Measurements from ENCODE around the gene BBOX1. TPM values are rescaled to one million over a fixed set of nuclear protein-coding genes. Genes with fewer than 3 reads are reported as not detected.
A peak's percentile ranks its signal among the peaks of the same experiment; 100 is the strongest.

Gene BBOX1
- total RNA-seq, 2 donors from 2014 or later, result not detected

DNA sequence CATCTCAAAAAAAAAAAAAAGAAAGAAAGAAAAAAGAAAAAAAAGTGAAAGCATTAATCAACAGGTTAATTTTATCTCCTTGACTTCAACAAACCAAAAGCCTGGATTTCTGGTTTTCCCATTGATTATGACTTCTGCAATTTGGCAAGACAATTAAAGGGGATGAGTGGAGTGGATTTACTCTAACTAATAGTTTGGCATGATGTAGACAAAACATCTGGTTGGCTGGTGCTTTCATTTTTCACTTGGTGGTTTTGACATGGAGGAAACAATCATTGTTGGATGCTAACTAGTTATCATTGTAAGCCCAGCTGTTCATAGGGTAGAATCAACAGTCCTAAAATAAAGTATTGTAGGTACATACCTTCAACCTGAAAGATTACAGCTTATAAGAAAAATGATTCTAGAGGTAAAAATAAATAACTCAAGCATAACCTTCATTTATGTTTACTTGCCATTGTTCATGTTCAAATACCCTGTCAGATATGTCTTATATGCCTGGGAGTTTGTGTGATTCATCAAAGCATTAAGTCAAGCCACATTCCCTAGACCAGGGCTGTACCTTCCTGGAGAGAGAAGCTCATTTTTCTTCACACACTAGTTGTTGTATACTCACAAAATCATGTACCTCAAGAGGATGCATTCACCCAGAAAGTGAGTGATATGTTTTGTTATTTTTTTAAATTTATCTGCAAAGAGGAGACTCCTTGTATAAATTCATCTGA lies 31.6 kb upstream of the BBOX1 start:
- no peak overlapping the region for H3K27ac ChIP-seq
- intact Hi-C loops (cut with DNase I), result no loop called here
- no peaks in the 10 kb centered on the region for H3K36me3 ChIP-seq
- H3K4me3 ChIP-seq, result no peak overlapping the region
- no peak overlapping the region for H3K9ac ChIP-seq (ENCODE audit: low read depth in 2 of 2, low read length in 2 of 2)
- TF ChIP-seq CTCF (IDR thresholded peaks at IDR 0.05), result no peak
- DNase-seq, result no peak
- no peaks in the 10 kb centered on the region for H3K27me3 ChIP-seq
- H3K4me1 ChIP-seq, result no peaks in the 10 kb centered on the region
- no peaks in the 10 kb centered on the region for H3K9me3 ChIP-seq

GRCh38 chr11:27011560-27012233 lies 28.9 kb upstream of the BBOX1 start:
- H3K4me3 ChIP-seq, result no peak overlapping the region
- H3K27me3 ChIP-seq, result no peaks in the 10 kb centered on the region
- no peak for DNase-seq
- H3K4me1 ChIP-seq, result no peaks in the 10 kb centered on the region
- no peak for TF ChIP-seq CTCF (IDR thresholded peaks at IDR 0.05)
- H3K27ac ChIP-seq, result no peak overlapping the region
- H3K9me3 ChIP-seq, result no peaks in the 10 kb centered on the region
- intact Hi-C loops (cut with DNase I), result no loop called here
- no peak overlapping the region for H3K9ac ChIP-seq (ENCODE audit: low read depth in 2 of 2, low read length in 2 of 2)
- no peaks in the 10 kb centered on the region for H3K36me3 ChIP-seq

DNA sequence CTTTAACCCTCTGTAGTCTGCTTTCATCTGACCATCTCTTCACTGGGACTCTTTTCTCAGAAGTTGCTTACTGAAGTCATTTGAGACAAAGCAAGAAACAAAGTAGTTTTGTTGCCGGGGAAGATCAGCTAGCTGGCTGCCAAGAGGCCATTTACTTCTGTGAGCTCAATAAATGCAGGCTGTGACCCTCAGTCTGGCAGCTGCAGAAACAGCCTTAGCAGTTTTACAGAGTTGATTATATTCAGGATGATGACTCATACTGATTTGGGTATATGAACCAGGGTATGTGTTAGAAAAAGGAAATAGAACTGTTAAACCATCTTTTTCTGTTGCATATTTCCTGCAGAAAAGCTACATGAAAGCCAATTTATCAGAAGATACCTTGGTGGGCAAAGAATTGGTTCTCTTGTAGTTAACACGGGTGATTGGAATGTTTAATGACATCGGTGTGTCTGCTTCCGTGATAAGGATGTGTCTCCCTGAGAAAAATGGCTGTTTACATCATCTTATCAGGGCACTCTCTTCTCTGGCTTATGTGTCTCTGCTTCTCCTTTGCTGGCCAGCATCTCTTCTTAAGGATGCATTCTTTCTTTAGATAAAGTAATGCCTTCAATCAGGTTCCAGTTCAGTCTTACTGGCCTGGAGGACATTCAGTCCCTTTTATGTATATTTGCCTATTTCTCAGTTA lies 28.2 kb upstream of the BBOX1 start:
- intact Hi-C loops (cut with DNase I), result no loop called here
- no peak overlapping the region for H3K27ac ChIP-seq
- no peaks in the 10 kb centered on the region for H3K9me3 ChIP-seq
- H3K4me3 ChIP-seq, result no peak overlapping the region
- DNase-seq, result peak; percentile 31
- no peak overlapping the region for H3K9ac ChIP-seq (ENCODE audit: low read depth in 2 of 2, low read length in 2 of 2)
- no peaks in the 10 kb centered on the region for H3K36me3 ChIP-seq
- H3K4me1 ChIP-seq, result no peaks in the 10 kb centered on the region
- H3K27me3 ChIP-seq, result no peaks in the 10 kb centered on the region
- TF ChIP-seq CTCF (IDR thresholded peaks at IDR 0.05), result no peak

DNA sequence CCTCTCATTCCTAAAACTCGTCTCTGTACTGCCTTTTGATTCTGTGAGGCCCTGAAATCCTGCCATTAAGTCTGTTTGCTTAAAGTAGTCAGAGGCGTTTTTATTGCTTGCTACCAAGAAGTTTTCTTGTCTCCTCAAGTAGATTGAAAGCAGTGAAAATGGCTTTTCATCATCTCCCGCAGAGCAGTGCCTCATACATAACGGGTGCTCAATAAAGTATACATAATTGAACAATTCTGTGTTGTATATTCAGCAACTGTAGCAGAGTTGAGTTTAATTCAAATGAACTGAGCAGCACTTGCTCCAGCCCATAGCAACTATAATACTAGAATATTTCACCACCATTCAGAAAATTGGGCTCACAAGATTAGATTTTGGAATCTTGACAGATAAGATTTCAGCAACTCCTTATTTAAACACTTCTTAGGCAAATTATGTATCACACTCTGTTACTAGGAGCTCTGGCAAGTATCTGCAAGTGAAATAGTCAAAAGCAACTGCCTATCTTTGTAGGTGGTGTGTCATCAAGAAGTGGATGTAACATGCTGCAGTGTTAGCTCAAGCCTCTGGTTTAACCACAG lies 26.7 kb upstream of the BBOX1 start:
- TF ChIP-seq CTCF (IDR thresholded peaks at IDR 0.05), result no peak
- no peaks in the 10 kb centered on the region for H3K4me1 ChIP-seq
- no peak for DNase-seq
- H3K36me3 ChIP-seq, result no peaks in the 10 kb centered on the region
- no peak overlapping the region for H3K9ac ChIP-seq (ENCODE audit: low read depth in 2 of 2, low read length in 2 of 2)
- H3K9me3 ChIP-seq, result no peaks in the 10 kb centered on the region
- intact Hi-C loops (cut with DNase I), result no loop called here
- no peak overlapping the region for H3K4me3 ChIP-seq
- H3K27ac ChIP-seq, result no peak overlapping the region
- H3K27me3 ChIP-seq, result no peaks in the 10 kb centered on the region

- Histone ChIP-seq H3K27ac (no peak overlapping the region), H3K4me1 (no peaks in the 10 kb centered on the region), H3K9ac (ENCODE audit: low read depth in 2 of 2, low read length in 2 of 2) (no peak overlapping the region), H3K4me3 (no peak overlapping the region), H3K36me3 (no peaks in the 10 kb centered on the region), H3K27me3 (no peaks in the 10 kb centered on the region), H3K9me3 (no peaks in the 10 kb centered on the region)
- intact Hi-C loops (cut with DNase I), result no loop called here
- no peak for TF ChIP-seq CTCF (IDR thresholded peaks at IDR 0.05)
- DNase-seq, result no peak
Measured at GRCh38 chr11:27018902-27019529, 21.6 kb upstream of the BBOX1 start.

All from colonic mucosa (tissue), 4 donors.